Measurements from ENCODE around the gene TPT1.

DNA sequence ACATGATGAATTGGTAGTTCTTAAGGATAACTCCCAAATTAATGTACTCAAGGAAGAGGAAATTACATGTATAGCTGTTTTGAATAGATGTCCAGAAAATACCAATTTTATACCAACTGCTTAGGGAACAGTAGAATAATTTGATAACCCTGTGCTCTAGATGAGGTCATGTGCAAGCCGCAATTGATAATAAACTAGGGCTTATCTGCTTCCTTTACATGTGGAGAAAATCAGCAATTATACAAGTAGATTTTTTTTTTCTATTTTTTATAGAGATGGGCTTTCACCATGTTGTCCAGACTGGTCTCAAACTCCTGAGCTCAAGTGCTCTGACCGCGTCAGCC, 9.3 kb downstream of the TPT1 start:
- TF ChIP-seq POLR2AphosphoS5 (IDR thresholded peaks at IDR 0.05) (no peak), CTCF (IDR thresholded peaks at IDR 0.05 in 8 of 11, conservative IDR thresholded peaks at IDR 0.05 in 3 of 11) (no peak), POLR2A (IDR thresholded peaks at IDR 0.05) (no peak)

Measured in spleen (tissue), 7 donors.